NCI-H2196 treated with DMSO at 0.1 percent for 48 hours (cell line): Measurements from ENCODE around the gene RPS24.

Experiments
- DNase-seq: peaks from one replicate; lab custom pipeline; 2025; ENCODE audit not compliant: unreplicated experiment; lab: John Stamatoyannopoulos, UW

RPS24 gene

DNA sequence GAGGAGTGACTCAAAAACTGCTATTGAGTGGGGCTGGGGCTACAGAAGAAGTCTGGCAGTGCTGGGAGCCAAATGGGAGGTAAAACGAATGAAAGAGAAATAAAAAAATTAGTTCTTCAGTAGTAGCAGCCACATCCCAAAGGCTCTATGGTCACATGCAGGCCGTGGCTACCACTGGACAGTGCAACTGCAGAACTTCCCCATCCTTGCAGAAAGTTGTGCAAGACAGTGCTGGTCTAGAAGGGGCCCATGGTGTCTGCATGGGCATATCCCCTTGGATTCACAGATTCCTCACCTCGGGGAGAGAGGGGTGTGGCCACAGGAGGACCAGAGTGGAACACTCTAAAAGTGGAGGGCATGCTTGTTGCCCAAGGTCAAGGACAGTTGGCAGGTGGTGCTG lies 47.6 kb downstream of the RPS24 start:
- no peak for DNase-seq

DNA sequence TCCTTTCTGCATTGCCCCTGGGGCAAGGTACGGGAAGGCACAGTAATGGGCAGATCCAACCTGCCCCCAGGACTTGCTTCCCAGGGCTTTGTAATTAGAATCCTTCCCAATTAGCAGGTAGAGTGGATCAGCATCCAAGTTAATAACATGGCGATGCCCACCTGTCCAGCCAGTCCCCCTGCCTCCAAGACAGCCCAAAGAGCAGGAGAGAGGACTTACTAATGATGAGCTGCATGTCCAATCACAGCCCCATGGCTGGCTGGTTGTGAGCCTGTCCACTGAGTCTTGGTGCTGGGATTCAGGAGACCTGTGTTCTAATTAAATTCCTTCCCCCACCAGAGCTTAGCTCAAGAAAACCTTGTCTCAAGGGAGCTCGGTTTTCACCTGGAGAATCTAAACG lies 49.0 kb downstream of the RPS24 start:
- DNase-seq, result no peak
